Stimulated activated CD8-positive, alpha-beta memory T cell treated with anti-CD3 and anti-CD28 coated beads, Interleukin-7, amount 100 ng/mL, for 24 hours (primary cell): Measurements from ENCODE around the gene NRCAM.
"Not testable (repeated sequence)": the region's sequence is repeated elsewhere in the genome, so short reads cannot be mapped to it uniquely, and the experiment has no call there.

Experiments used
- DNase-seq: peaks from one replicate; pipeline ENCODE4 v3.0.0-alpha.2; 2020; ENCODE audit warnings: low read depth

NRCAM gene

DNA sequence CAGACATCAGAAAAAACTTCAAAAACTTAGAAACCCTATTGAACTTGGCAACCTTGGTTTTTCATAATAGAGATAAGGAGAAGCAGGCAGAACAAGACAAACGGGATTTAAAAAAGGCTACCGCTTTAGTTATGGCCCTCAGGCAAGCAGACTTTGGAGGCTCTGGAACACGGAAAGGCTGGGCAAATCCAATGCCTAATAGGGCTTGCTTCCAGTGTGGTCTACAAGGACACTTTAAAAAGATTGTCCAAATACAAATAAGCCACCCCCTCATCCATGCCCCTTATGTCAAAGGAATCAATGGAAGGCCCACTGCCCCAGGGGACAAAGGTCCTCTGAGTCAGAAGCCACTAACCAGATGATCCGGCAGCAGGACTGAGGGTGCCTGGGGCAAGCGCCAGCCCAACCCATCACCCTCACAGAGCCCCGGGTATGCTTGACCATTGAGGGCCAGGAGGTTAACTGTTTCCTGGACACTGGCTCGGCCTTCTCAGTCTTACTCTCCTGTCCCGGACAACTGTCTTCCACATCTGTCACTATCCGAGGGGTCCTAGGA is 115.3 kb downstream of the NRCAM start:
- DNase-seq = no peak

DNA sequence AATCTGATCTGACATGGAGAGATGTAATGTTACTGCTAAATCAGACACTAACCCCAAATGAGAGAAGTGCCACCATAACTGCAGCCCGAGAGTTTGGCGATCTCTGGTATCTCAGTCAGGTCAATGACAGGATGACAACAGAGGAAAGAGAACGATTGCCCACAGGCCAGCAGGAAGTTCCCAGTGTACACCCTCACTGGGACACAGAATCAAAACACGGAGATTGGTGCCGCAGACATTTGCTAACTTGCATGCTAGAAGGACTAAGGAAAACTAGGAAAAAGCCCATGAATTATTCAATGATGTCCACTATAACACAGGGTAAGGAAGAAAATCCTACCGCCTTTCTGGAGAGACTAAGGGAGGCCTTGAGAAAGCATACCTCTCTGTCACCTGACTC is 115.8 kb downstream of the NRCAM start:
- DNase-seq = not testable (repeated sequence)

GRCh38 chr7:108335269-108335918 is 120.8 kb downstream of the NRCAM start:
- DNase-seq = no peak

DNA sequence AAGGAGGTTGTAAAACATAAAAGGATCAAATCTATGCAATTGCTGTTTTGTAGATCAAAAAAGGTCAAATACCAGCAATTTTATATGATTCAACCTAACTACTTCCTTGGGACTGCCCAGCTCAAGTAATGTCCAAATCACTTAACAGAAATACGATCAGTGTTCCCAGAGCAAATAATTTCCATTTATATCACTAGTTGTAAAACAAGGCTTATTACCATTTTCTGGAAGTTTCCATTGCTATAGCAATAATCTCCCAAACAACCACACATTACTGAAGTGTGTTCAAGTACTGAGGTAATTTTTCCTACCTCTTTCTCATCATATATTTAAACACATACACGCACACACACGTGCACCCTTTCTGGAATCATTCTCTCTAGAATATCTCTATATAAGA is 123.3 kb downstream of the NRCAM start:
- DNase-seq = no peak

DNA sequence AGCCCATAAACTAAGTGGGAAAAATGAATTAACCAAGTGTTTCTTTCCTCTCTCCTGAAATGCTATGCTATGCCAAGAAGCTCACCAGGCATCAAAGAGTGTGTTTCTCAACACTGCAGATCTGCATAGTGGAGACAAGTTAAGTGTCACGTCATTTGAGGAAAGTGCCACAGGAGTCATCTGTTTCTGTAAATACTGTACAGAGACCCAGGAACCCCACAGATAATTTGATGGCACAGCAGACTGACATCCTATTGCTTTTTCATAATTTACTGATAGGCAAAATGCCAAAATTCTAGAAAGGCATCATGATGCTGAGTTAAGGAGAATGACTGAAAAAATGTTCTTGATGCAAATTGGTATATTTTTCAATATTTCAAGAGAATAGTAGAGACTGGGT is 124.3 kb downstream of the NRCAM start:
- no peak for DNase-seq

- DNase-seq = no peak
These were observed 126.0 kb downstream of the NRCAM start for GRCh38 chr7:108330227-108330626.

DNA sequence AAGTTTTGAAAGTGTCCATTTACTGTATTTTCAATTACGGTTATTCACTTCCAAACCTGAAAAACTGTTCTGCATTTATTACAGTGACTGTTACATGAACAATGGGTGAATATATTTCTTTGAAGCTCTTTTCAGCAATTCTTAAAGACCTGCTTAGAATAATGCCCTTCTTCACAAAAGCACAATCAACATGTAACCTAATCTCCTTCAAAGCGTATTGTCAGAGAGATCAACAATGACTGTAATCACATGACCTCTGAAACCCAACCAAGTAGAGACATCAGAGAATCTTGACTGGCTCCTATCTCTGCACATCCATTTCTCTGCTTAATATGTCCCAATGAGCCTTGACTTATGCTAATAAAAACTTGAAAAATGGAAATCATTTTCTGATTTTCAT is 126.7 kb downstream of the NRCAM start:
- DNase-seq = no peak

- no peak for DNase-seq
These were observed 128.0 kb downstream of the NRCAM start for GRCh38 chr7:108328174-108328651.

DNA sequence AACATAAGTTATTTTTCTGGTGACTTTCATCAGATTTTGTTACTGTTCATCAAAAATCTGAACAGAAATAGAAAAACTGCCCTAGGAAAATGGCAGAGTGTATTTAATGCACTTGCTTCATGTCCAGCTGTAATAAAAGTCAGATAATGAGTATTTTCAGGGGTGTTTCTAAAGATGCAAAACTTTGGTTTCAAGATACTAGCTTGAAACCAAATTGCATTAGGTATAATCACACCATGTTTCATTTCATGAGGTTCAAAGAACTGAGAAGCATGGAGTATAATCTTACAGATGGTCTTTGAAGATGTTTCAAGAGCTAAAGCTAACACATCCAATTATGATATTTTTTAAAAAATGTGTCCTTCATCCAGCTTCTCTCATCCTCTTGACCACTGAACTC is 128.9 kb downstream of the NRCAM start:
- DNase-seq = no peak

DNA sequence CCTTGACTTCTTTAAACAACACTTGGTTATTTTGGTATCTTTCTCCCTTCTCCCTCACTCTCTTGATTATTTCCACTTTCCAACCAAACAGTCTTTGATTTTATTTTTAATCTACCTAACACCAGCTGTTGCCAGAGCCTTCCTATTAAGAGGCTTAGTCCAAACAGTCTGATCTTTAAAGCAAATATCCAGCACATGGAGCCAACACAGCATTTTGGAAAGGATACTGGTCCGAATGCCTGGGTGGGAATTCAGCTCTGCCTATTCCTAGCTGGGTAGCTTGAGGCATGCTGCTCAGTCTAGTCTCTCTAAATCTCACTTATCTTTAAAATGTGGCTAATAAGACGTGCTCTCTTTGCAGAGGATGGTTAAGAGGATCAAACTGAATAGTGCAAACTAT is 129.3 kb downstream of the NRCAM start:
- no peak for DNase-seq

GRCh38 chr7:108324053-108325038 is 131.9 kb downstream of the NRCAM start:
- no peak for DNase-seq

DNA sequence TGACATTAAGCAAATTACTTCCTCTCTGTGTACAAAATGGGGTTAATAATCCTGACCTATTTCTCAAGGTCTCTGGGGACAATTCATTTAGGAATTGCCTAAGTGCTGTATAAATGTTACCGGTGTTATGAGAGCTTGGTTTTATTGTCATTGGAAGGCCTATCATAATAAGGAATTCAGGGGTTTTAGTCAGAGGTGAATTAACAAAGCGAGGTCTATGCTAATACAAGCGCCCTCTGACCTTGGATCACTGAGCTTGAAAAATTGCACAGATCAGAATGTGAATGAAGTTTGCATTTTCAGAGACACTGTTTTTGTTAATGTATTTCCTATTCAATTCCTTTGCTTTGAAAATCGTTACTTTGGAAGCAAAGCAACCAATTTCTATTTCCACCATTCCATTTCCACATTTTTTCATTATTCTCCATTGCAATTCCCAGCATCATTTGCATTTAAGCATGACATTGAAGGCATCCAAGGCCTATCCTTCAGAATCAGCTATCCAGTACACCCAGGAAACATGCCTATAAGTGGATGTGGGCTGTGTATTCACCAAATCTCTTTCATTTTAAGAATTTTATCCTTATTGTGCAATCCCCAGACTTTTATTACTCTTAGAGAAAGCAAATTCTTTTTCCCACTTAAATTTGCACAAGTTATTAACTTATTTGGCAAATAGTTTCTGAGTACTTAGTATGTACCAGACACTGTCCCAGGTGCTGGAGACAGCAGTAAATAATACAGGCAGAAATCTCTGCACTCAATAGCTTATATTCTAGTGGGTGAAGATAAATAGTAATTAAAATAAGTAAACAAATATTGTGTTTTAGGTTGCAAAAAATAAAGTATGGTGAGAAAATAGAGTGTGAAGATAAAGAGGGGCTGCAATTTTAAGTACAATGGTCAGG is 133.1 kb downstream of the NRCAM start:
- no peak for DNase-seq

GRCh38 chr7:108322046-108322445 is 134.2 kb downstream of the NRCAM start:
- DNase-seq = no peak

DNA sequence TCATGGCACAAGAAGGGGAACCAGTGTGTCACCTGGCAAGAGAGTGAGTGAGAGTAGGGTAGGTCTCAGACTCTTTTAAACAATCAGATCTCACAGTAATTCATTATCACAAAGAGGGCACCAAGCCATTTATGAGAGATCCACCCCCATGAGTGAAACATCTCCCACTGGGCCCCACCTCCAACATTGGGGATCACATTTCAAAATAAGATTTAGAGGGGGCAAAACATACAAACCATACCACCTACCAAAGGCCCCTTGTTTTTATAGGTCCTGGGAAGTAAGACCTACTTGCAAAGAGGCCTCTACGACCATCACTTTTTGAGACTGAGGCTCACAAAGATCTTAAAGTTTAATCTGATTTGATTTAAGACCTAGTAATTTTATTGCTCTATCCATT is 134.9 kb downstream of the NRCAM start:
- no peak for DNase-seq

GRCh38 chr7:108316708-108317107 is 139.5 kb downstream of the NRCAM start:
- no peak for DNase-seq

DNA sequence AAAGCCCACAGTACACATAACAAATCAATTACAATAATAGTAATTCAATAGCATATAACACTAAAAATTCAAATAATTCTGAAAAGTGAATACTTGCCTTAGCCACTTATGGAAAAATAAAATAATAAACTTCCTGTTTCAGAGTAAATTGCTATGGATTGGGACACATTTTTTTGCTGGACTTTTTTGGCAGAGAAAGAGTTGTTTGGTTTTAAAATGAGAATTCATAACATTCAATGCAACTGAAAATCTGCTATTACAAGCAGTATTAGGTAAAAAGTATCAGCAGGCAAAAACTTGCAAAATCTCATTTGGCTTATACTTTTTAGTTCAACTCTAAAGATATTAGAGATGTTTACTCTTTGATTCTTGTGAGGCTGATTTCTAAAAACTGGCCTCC is 141.7 kb downstream of the NRCAM start:
- DNase-seq = no peak

GRCh38 chr7:108314049-108314448 is 142.2 kb downstream of the NRCAM start:
- no peak for DNase-seq

GRCh38 chr7:108313086-108313485 is 143.2 kb downstream of the NRCAM start:
- DNase-seq = no peak

DNA sequence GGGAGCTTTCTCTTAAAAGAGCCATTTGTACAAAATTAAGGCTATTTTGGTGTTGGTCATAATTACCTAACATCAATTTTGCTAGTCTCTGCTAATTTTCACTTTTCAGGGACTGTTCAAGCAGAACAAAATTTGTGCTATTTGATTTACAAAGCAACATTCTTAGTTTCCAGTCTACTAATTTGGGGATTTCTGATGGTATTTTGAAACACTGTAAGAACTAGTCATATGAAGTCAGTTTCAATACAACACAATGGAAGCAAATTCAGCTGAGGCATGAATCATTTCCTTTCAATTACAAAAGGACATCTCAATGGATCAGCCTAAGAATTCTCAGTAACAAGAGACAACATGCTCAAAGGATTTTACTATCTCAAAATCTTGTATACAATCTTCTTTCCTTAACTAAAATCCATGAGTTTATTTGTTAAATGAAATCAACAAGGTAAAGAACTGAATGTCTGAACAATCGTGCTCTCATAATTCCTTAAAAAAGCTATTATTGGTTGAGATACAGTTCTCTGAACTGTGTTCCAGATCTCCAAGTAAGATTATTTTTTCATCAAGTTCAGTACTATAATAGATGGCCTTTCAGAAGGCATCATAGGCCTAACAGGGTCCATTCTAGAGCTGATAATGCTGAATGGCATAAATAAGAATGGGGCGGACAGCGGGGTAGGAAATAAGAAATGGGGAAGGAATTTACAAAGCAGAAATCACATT is 144.6 kb downstream of the NRCAM start:
- DNase-seq = no peak

GRCh38 chr7:108310351-108310750 is 145.9 kb downstream of the NRCAM start:
- DNase-seq = no peak

DNA sequence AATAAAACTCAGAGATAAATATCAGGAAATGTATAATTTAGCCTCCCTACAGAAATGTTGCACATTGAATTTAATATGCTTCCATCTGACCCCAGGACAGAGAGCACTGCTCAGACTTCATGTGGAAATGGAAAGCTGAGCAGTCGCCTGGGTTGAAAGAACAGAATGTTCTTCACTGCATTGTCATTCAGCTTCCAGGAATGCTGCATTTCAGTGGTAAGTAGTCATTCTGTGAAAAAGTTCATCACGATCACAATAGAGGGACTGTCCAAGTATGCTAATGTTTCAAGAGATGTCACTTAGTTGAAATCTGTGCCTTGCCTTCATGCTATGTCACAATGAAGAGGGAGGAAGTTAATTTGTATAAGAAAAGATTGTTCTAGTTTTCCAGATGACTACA is 147.3 kb downstream of the NRCAM start:
- no peak for DNase-seq
